ENCODE results near the gene SLC26A4.

The SLC26A4 gene

GRCh38 chr7:107682886-107683285 is 22.3 kb downstream of the SLC26A4 start:
- no peak for DNase-seq (ENCODE audit: extremely low read depth, low read depth)
- no peak overlapping the region for H3K4me3 ChIP-seq (replicated peaks; ENCODE audit: low read depth, low read length)
- no peak for TF ChIP-seq CTCF (IDR thresholded peaks at IDR 0.05; ENCODE audit: low read depth, low read length, missing control alignments)

DNA sequence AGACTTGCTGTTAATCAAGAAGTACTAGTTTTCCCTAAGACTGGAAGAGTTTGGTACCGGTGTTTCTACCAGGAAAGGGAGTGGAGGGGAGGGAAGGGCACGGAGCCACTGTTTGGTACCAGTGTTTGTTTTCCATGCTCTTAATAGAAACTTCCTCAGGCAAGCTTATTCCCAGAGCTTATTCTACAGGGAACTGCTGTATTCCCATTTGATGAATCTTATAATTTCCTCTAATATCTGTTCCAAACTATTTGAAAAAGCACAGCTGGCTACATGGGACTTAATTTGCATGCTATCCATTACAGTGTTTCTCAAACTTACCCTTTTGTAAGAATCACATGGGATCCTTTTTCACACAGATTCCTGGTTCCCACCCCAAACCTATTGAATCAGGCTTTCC is 23.7 kb downstream of the SLC26A4 start:
- no peak for TF ChIP-seq CTCF (IDR thresholded peaks at IDR 0.05; ENCODE audit: low read depth, low read length, missing control alignments)
- DNase-seq (ENCODE audit: extremely low read depth, low read depth) = no peak
- H3K4me3 ChIP-seq (replicated peaks; ENCODE audit: low read depth, low read length) = no peak overlapping the region

DNA sequence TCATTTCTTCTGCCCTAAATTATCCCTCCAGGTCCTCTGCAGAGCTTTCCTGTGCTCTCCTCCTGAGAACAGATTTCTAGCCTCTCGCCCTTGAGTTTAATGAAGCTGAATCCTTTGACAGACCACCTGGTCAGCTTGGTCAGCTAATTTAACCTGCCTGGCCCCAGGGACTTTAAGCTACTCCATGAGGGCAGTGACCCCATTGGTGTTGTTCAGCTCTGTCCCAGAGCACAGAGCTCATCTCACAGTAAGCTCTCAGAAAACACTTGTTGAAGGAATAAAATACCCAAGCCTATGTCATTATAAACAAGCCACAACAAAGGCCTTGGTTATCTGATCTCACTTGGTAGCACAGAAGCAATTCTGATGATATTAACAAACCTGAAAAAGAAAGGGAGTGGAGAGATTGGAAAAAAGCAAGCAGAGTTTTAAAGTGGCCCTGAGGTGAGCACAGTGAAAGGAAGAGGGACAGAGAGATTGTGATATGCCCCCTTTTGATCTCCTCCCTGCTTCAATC is 24.4 kb downstream of the SLC26A4 start:
- no peak overlapping the region for H3K4me3 ChIP-seq (replicated peaks; ENCODE audit: low read depth, low read length)
- DNase-seq (ENCODE audit: extremely low read depth, low read depth) = no peak
- no peak for TF ChIP-seq CTCF (IDR thresholded peaks at IDR 0.05; ENCODE audit: low read depth, low read length, missing control alignments)

DNA sequence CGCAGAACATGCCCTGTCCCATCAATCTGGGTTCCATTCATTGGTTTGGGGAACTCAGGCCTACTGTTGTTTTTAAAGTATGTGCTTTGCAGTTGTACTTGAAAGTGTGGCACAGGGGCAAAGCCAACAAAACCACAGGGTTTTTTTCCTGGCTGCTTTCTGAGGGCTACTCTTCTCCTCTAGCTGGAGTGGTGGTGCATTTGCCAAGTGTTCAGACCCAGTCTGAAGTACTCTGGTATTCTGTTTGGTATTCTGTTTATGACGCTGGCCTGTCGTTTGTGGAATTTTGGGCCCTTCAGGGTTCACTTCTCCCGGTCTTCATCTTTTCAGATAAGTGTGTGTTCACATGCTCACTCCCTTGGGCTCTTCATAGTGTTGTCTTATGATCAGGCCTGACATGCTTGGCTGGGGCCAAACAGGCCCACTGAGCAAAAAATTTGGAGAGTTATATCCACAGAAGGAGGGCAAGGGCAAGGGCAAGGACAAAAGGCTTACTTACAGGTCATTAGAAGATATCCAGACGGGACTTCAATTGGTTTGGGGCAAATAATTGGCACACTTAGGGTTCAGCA is 26.3 kb downstream of the SLC26A4 start:
- DNase-seq (ENCODE audit: extremely low read depth, low read depth) = no peak
- no peak overlapping the region for H3K4me3 ChIP-seq (replicated peaks; ENCODE audit: low read depth, low read length)
- no peak for TF ChIP-seq CTCF (IDR thresholded peaks at IDR 0.05; ENCODE audit: low read depth, low read length, missing control alignments)

GRCh38 chr7:107687656-107688055 is 27.0 kb downstream of the SLC26A4 start:
- no peak for TF ChIP-seq CTCF (IDR thresholded peaks at IDR 0.05; ENCODE audit: low read depth, low read length, missing control alignments)
- H3K4me3 ChIP-seq (replicated peaks; ENCODE audit: low read depth, low read length) = no peak overlapping the region
- DNase-seq (ENCODE audit: extremely low read depth, low read depth) = peak; percentile 5

DNA sequence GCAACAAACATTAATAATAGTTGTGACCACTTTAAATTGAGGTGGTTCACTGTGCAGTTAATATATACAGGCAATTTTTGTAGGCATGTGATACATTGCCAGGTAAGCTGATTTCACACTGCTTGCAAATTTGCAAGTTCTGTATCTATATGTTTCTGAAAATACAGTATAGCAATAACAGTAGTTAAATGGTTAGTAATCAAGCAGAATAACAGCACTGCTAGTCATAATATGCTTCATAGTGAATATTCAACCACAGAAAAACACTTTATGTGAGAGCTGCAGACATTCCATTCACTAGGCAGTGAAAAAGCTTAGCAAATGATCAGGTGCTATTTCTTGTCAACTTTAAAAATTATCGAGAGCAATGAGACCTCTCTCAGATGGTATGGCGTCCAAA is 28.9 kb downstream of the SLC26A4 start:
- TF ChIP-seq CTCF (IDR thresholded peaks at IDR 0.05; ENCODE audit: low read depth, low read length, missing control alignments) = no peak
- H3K4me3 ChIP-seq (replicated peaks; ENCODE audit: low read depth, low read length) = no peak overlapping the region

GRCh38 chr7:107690084-107690483 is 29.5 kb downstream of the SLC26A4 start:
- H3K4me3 ChIP-seq (replicated peaks; ENCODE audit: low read depth, low read length) = no peak overlapping the region
- no peak for TF ChIP-seq CTCF (IDR thresholded peaks at IDR 0.05; ENCODE audit: low read depth, low read length, missing control alignments)
- no peak for DNase-seq (ENCODE audit: extremely low read depth, low read depth)

More for the DNA sequence above, 28.9 kb downstream of the SLC26A4 start:
- DNase-seq (ENCODE audit: extremely low read depth, low read depth) = no peak
